ENCODE measurements around the gene FAM3A.

DNA sequence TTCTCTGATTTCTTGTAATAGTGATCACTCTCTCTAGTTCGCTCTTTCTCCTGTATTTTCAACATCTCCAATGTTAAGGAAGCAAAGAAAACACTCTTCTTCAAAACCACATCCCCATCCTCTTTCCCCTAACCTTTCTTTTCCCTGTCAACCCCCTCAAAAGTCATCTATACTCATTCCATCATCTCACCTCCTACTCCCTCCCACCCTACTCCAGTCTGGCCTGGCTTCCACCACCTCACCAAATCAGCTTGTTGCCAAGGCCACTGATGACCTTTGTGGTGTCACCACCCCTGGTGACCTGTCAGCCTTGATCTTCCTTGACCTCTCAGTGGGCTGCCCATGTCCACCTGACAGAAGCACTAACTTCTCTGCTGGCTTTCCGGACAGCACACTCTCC lies 2.3 kb downstream of the FAM3A start:
- TF ChIP-seq, protein P1, sequence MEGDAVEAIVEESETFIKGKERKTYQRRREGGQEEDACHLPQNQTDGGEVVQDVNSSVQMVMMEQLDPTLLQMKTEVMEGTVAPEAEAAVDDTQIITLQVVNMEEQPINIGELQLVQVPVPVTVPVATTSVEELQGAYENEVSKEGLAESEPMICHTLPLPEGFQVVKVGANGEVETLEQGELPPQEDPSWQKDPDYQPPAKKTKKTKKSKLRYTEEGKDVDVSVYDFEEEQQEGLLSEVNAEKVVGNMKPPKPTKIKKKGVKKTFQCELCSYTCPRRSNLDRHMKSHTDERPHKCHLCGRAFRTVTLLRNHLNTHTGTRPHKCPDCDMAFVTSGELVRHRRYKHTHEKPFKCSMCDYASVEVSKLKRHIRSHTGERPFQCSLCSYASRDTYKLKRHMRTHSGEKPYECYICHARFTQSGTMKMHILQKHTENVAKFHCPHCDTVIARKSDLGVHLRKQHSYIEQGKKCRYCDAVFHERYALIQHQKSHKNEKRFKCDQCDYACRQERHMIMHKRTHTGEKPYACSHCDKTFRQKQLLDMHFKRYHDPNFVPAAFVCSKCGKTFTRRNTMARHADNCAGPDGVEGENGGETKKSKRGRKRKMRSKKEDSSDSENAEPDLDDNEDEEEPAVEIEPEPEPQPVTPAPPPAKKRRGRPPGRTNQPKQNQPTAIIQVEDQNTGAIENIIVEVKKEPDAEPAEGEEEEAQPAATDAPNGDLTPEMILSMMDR (IDR thresholded peaks at IDR 0.05), result no peak
- TF ChIP-seq POLR2AphosphoS5 (IDR thresholded peaks at IDR 0.05), result no peak
- no peak for TF ChIP-seq POLR2A (IDR thresholded peaks at IDR 0.05)
